Measurements from ENCODE around the gene CHAF1A.
A peak's percentile ranks its signal among the peaks of the same experiment; 100 is the strongest.

Gene CHAF1A

GRCh38 chr19:4413588-4413987 is 11.1 kb downstream of the CHAF1A start:
- Histone ChIP-seq H3K27ac (ENCODE audit: extremely low read depth, low read depth, low read length) (no peak overlapping the region), H3K4me3 (ENCODE audit: low read depth, low read length) (no peak overlapping the region), H3K36me3 (ENCODE audit: control insufficient read depth in 2 of 2, insufficient read depth in 1 of 2, low read length in 2 of 2) (peaks cover 64 to 96% of the 10 kb centered on the region in 2 experiments), H3K9me3 (ENCODE audit: control insufficient read depth, insufficient read depth, low read depth, low read length) (no peaks in the 10 kb centered on the region), H3K4me1 (ENCODE audit: control insufficient read depth, insufficient read depth, low read length) (peaks cover 15% of the 10 kb centered on the region)
- CTCF ChIA-PET: interaction anchor here (0.9 to 5.9 kb wide), 3 partner anchors 12 to 147 kb away, joined by 3 to 27 read pairs (median 14); partner anchors contain the start of genes CHAF1A and SH3GL1
- POLR2A ChIA-PET: interaction anchor here (0.9 kb wide), 1 partner anchor 220 kb away, joined by 3 read pairs; no protein-coding TSS in a partner anchor
- TF ChIP-seq ZNF26 (tag by site-specific recombination; IDR thresholded peaks at IDR 0.05) (no peak), ZNF701 (tag by site-specific recombination; IDR thresholded peaks at IDR 0.05) (peak; percentile 95)

GRCh38 chr19:4414144-4414799 is 11.8 kb downstream of the CHAF1A start:
- Histone ChIP-seq H3K9me3 (ENCODE audit: control insufficient read depth, insufficient read depth, low read depth, low read length) (no peaks in the 10 kb centered on the region), H3K4me3 (ENCODE audit: low read depth, low read length) (no peak overlapping the region), H3K36me3 (ENCODE audit: control insufficient read depth in 2 of 2, insufficient read depth in 1 of 2, low read length in 2 of 2) (peaks cover 66 to 94% of the 10 kb centered on the region in 2 experiments), H3K4me1 (ENCODE audit: control insufficient read depth, insufficient read depth, low read length) (peaks cover 15% of the 10 kb centered on the region), H3K27ac (ENCODE audit: extremely low read depth, low read depth, low read length) (peak overlapping the region; percentile 34; the same call in 1 of the 2 replicates)
- CTCF ChIA-PET: interaction anchor here (0.5 to 5.9 kb wide), 4 partner anchors 10 to 147 kb away, joined by 3 to 27 read pairs (median 8); partner anchors contain the start of genes CHAF1A and SH3GL1
- POLR2A ChIA-PET: interaction anchor here (1.9 kb wide), 1 partner anchor 12 kb away, joined by 8 read pairs; no protein-coding TSS in a partner anchor
- TF ChIP-seq INSM2 (tag by site-specific recombination; IDR thresholded peaks at IDR 0.05) (no peak), ZFP69B (tag by site-specific recombination; IDR thresholded peaks at IDR 0.05) (no peak), ZNF558 (tag by site-specific recombination; IDR thresholded peaks at IDR 0.05) (0 out of 2 replicates have a peak, but pooled peaks have one; percentile 10), IKZF3 (tag by site-specific recombination; IDR thresholded peaks at IDR 0.05) (no peak), KLF10 (tag by site-specific recombination; IDR thresholded peaks at IDR 0.05) (no peak), ZNF146 (tag by site-specific recombination; IDR thresholded peaks at IDR 0.05) (peak; percentile 95), ZSCAN5A (tag by site-specific recombination; IDR thresholded peaks at IDR 0.05) (no peak), ZBTB10 (tag by site-specific recombination; IDR thresholded peaks at IDR 0.05) (no peak), ZNF26 (tag by site-specific recombination; IDR thresholded peaks at IDR 0.05) (no peak), ZNF791 (tag by site-specific recombination; IDR thresholded peaks at IDR 0.05) (no peak), ZNF266 (tag by site-specific recombination; IDR thresholded peaks at IDR 0.05; ENCODE audit: low read depth) (no peak), PRDM6 (tag by site-specific recombination; IDR thresholded peaks at IDR 0.05) (no peak), ZIC2 (tag by site-specific recombination; IDR thresholded peaks at IDR 0.05) (no peak), ZNF423 (tag by site-specific recombination; IDR thresholded peaks at IDR 0.05) (no peak), ZBTB8A (tag by site-specific recombination; IDR thresholded peaks at IDR 0.05) (no peak), ZNF571 (tag by site-specific recombination; IDR thresholded peaks at IDR 0.05) (no peak), ZNF10 (tag by site-specific recombination; IDR thresholded peaks at IDR 0.05) (no peak), ZNF280D (tag by site-specific recombination; IDR thresholded peaks at IDR 0.05) (peak; percentile 70; the same call in 1 of the 2 replicates)

Measured in HEK293 (cell line).